ENCODE measurements around the gene PIM2.

Gene PIM2

DNA sequence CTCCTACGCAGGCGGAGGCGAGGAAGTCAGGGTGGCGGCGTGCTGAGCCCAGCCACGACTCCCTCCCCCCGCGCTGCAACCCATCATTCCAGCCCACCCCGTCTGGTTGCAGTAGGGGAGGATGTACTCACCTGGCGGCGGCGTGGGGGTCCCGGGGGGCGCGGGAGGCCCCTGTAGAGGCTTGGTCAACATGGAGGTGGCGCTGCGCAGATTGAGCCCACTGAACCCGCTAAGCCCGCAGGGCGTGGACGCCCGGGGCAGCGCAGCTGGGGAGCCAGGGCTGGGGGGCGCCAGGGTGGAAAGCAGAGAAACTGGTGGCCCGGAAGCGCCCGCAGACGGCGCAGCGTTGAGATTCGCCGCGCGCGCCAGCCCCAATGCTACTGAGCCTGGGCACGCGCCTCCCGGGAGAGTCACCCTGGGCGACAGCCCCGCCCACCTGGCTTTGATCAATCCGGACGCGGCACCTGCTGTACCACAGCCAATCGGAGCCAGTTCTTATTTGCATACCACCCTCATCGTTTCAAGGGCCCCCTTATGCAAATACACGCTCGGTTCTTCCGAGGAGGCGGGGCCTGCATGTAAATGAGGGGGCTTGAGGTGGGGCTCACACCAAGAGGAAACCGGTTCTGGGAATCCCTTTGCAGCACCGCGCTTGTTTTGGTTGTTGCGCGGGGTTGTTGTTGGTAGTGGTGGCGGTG is at the start of gene PIM2:
TSS of gene PIM2 (minus strand) at position 382 of the 698 bp plus-strand sequence. CDS start at position 192, 190 bp downstream.
- peak; percentile 1 to 87 (median 66) for DNase-seq

DNA sequence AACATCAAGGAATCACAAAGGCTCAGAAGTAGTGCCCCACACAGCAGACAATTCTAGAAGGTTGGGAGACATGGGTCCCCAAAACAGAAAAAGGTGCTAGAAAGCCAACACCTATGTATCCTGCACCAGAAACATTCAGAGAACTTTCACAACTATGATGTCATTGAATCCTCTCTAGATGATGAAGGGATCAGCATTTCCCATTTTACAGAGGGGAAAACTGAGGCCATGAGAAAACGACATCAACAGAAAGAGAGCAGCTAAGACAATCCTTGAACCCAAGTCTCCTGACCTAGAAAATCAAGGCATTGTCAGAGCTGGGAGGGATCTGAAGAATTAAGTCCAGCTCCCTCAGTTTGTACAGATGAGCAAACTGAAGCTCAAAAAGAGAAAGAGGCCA is 49.6 kb upstream of the PIM2 start:
- no peak for DNase-seq

GRCh38 chrX:48966796-48967579 is 48.2 kb upstream of the PIM2 start:
- no peak for DNase-seq

DNA sequence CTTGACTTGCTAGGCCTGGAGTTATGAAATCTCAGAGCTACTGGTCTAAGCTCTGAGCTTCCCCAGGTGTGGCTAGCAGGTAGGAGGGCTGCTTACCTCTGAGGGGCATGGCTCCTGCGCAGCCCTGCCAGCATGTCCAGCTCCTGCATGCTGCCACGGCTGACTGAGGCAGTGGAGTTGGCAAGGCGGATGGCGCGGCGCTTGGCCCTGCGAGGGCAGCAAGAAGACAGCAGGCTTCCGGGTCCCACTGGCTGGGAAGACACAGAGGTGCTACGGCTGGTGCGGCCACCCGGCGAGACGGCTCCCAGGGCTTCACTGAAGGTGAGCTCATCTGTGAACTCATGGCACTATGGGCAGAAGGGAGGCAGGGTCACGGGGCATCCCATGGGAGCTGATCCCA is 47.1 kb upstream of the PIM2 start:
- no peak for DNase-seq

DNA sequence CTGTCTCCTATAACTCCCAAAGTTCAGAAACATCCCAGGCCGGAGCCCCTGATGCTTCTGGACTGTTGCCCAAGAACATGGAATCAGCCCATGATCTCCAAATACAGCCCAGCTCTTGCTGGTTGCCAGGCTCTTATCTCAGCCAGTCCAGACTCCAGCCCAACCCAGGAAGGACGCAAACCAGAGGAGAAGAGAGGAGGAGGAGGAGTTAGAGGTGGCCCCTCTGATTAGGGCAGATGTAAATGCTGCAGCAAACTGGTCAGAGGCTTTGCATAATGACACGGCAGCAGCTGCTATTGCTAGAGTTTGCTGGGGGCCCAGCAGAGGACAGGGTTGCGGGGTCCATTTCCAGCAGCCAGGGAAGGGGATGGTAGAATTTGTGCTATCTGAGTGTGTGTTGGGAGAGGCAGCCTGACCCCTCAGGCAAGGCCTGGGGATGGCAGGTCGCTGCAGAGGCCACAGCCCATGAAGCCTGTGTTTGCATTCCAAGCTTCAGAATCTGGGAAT is 42.8 kb upstream of the PIM2 start:
- no peak for DNase-seq

DNA sequence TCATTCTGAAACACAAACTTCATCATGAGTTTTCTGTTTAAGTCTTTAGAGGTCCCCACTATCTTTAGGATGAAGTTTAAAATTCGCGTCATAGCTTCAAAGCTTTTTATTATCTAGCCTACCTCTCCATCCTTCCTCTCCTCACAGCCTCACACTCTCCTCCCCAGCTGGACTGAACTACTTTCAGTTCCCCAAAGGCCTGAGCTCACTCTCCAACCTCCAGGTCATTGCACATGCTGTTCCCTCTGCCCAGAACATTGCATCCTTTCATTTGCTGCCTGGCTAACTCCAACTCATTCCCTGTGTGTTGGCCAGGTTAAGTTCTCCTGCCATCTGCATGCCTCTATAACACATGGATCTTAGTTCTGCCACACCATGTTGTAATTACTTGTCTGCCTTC is 41.5 kb upstream of the PIM2 start:
- DNase-seq = peak in 1 of 56 donors; percentile 0

- peak in 11 of 56 donors; percentile 7 to 58 (median 18) for DNase-seq
These were observed 39.8 kb upstream of the PIM2 start for GRCh38 chrX:48958635-48959094.

GRCh38 chrX:48957827-48958634 is 39.2 kb upstream of the PIM2 start:
- peak; percentile 33 to 98 (median 90) for DNase-seq

DNA sequence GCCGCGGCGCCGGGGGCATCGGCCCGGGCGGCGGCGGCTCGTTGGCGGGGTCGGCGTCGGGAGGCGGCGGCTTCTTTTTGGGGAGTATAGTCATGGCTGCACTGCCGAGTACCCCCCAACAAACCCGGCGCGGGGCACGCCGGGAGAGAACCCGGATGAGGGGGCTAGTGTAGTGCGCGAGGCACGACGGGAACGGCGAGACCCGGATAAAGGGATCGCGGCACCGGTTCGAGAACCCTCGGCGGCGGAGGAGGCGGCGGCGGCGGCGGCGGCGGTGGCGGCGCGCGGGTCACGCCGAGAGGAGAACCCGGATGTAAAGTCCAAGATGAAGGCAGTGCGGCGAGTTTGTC is 38.6 kb upstream of the PIM2 start, which contains the start of gene OTUD5:
TSS of gene OTUD5 (minus strand) at position 131 of the 350 bp plus-strand sequence. CDS start at position 94, 37 bp downstream.
- DNase-seq = peak in 48 of 56 donors; percentile 11 to 79 (median 54)

GRCh38 chrX:48956728-48957414 is 38.0 kb upstream of the PIM2 start:
- peak in 2 of 56 donors; percentile 1 to 3 for DNase-seq

DNA sequence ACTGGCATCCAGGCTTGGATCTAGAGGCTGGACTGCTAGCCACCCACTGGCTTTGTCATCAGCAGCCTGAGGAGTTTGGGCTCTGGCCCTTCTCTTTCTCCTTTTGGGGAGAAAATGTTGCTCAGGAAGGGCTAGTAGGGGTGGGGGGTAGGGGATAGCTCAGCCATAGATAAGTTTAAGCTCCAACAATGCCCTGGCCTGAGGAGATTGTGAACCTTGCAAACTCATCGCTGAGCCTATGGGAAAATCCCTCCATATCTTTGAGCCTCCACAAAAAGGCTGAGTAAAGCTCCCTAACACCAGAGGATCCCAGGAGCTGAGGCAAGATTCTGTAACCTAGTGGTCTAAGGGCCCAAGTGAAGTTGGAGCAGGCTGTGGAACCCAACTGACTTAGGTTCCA is 29.8 kb upstream of the PIM2 start:
- DNase-seq = no peak

DNA sequence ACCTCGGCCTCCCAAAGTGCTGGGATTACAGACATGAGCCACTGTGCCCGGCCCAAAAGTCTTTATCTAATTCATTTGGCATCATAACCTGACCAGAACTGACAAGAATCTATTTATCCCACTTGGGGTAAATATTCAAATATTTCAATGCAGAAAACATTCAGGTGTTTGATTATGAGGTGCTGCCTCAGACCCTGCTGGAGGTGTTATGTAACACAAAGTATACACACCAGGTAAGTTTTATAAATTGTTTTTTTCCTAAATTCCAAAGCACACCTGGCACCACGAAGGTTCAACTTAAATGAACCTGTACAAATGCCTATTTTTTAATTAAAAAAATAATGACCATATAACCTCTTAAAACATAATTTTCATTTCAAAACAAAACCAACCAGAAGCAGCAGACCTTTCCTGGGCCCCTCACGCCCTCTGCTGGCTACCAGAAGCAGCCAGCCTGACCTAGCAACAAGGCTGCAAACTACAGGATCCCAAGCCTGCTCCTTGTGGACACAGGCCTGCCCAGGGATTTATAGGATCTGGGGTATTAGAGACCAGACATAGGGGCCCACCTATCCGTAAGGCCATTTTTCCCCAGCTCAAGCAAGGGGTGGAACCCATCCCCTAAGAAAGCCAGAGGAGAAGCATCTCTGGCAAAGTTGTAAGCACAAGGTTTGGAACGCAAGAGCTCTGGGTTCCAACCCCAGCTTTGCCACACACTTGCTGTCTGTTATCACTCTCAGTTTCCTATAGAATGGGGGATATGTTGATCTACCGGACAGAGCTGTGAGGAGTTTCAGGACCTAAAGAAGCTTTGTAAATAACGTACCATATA is 26.9 kb upstream of the PIM2 start:
- peak in 23 of 56 donors; percentile 0 to 41 (median 3) for DNase-seq

DNA sequence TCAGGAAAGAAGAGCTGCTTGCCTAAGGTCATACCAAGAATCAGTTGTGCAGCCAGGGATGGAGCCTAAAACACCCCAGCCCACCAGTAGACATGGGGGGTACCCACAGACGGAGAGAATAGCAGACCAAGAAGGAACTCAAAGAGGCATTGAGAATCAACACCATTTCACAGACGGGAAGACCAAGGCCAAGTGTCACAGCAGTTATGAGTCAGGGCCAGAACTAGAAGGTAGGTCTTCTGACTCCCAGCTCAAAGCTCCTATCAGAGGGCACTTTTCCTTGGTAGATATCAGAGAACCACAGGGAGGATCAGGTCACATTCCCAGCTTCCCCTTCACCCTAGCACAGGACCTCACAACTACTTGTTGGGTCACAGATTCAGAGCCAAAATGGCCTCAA is 24.1 kb upstream of the PIM2 start:
- no peak for DNase-seq

DNA sequence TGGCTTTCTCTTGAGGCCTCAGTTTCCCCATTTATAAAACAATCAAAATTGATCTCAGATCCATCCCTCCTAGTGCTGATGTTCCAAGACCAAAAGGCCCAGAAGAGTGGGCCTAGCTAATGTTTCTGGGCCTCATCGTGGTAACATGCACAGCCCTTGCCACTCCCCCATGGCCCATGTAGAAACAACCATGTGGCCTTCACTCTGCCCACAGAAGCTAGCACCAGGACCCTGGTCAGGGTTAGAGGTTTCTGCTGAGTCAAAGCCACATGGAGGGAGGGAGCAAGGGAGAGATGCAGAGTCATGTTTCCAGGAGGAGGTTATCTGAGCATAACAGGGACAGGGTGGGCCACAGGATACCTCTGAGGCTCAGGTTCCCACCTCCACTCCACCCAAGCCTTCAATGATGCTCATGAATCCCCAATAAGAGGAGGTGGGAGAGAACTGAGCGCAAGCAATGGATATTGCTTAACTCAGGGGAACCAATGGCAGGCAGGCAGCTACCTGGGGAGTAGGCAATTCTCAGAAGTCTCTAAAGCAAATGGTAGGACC is 21.7 kb upstream of the PIM2 start:
- no peak for DNase-seq

DNA sequence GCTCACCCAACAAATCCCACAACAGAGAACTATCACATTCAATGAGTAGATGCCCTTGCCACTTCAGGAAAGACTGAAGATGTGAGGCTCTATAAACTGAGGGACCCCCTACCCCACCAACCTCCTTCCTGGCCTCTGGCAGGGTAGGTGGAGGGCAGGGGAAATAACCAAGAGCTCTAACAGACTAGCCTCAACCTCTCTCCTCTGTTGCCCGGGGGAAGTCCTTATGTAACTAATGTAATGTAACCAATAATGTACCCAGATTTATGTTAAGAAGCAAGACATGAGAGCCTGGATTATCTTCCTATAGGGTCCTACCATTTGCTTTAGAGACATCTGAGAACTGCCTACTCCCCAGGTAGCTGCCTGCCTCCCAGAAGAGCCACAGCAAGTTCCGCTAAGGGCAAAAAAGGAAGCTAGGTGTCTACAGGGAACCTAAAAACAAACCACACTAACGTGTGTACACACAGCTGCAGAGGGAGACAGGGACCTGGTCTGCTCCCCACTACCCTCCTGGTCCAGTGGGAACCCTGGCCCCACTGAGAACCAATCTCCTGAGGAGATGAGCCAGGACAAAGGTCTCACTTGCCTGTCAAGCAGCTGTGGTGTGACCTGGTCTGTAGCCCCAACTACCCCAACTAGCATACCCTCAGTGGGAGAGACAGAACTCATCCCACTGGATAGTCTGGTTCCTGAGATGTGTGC is 20.9 kb upstream of the PIM2 start:
- DNase-seq = no peak

DNA sequence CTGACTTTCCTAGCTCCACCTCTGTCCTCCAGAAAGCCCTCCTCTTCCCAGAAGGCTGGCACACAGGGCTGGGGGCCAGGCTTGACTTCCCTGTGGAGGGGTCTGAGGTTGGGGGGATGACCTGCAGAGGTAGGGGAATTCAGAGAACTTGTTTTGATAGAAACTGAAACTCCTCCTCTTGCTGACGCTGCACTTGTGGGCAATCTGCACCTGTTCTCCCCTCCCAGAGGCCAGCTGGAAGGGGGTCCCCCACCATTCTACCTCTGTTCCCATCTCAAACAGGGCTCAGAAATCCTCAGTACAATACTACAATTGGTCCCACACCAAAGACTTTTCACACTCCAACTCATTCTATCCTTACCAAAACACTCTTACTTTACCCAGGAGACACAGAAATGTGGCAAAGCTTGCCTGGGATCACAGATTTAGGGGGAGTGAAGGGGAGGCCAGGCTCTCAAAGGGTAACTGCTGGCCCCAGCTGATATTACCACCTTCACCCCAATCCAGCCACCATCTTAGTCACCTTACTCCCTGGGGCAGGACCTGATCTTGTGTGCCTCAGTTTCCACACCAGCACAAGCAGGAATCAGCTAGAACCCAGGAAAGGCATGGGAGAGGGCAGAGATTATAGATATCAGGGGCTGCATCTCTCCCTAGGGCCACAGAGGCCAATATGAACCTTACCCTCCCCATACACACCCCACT is 20.0 kb upstream of the PIM2 start:
- no peak for DNase-seq

DNA sequence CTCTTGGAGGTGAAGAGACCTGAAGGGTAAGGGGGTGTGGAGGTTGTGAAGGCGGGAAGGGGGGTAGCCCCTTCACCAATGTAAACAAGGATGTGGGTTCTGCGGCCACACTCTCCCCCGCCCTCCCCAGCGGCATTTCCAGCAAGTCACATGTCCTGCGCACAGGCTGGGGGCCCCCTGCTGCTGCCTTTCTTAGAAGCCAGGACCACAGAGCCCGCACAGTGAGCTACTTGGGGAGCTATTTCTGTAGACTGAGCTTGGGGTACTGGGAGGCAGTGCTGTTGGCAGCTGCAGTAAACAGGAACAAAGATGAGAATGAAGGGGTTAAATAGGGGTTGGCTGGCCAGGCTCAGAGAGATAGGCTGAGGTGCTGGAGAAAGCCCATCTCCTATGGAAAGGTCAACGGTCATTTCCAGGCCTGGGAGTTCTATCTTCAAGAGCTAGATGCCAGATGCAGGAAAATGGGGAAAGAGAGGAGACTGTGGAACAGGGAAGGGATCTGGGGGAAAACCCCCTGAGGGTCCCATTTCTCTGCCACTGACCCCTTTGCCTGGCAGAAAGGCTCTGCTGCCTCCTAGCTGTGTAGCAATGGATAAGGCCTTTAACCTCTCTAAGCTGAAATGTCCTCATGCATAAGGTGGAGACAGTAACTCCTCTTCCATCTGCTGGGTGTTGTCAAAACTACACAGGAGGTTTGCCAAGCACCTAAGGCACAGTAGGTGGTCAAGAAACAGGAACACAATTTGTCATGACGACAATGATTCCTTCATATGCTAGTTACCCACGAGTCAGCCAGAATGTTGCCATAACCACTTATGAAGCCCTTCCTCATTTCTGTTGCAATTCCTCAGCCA is 18.5 kb upstream of the PIM2 start:
- peak in 11 of 56 donors; percentile 0 to 11 (median 2) for DNase-seq
